AG04449 (cell line): Measurements from ENCODE around the gene MCTS1.
A peak's percentile ranks its signal among the peaks of the same experiment; 100 is the strongest.

Experiments
- CTCF ChIA-PET: fragments of 350-600 bp; formaldehyde crosslinking; extraction: SDS; loops from one replicate; lab custom pipeline; 2021; ENCODE audit warnings: antibody characterized with exemption; lab: Yijun Ruan, JAX
- POLR2A ChIA-PET: fragments of 400-600, 350-600 bp; formaldehyde crosslinking; extraction: SDS; loops from one replicate; lab custom pipeline; 2020; ENCODE audit warnings: antibody characterized with exemption, inconsistent platforms; lab: Yijun Ruan, JAX
- DNase-seq: peaks from one replicate; pipeline ENCODE4 v3.0.0-alpha.2; 2010; ENCODE audit warnings: low read depth, low spot score
- H3K4me3 ChIP-seq: 2 replicates; pipeline ENCODE4 v1.5.1; 2011; ENCODE audit warnings: low read depth, mild to moderate bottlenecking, control low read depth, low read length
- CTCF ChIP-seq: IDR thresholded peaks from one replicate; pipeline ENCODE4 v1.5.1; 2011; ENCODE audit warnings: mild to moderate bottlenecking, moderate library complexity, low read length, control low read depth, inconsistent platforms; ENCODE audit not compliant: insufficient read depth; ENCODE audit errors: missing control alignments

Gene MCTS1

GRCh38 chrX:120561634-120562568, 42.0 kb upstream of the MCTS1 start:
- POLR2A ChIA-PET: interaction anchor here (0.6 to 2.8 kb wide), 4 partner anchors 12 to 173 kb away, joined by 3 to 28 read pairs (median 8); partner anchors contain the start of gene MCTS1

DNA sequence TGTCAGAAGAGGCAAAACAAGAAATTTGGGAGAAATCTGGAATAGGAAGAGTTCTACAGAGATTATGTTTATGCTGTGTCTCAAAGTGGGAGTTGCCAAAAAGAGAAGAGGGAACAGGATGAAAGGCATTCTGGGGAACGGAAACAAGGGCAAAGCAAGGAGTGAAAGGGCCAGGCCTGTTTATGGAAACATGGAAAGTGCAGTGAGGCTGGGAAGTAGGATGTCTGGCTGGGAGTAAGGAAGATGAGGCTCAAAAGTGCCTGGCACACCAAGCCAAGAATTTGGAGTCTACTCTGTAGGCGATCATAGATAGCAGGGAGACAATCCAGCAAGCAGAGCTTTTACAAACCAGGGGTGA, 41.4 kb upstream of the MCTS1 start:
- TF ChIP-seq CTCF: no peak
- no peak for DNase-seq
- no peak overlapping the region for H3K4me3 ChIP-seq
- POLR2A ChIA-PET: interaction anchor here (2.8 kb wide), 1 partner anchor 13 kb away, joined by 28 read pairs; no protein-coding TSS in a partner anchor
- CTCF ChIA-PET: no interaction called here

More at GRCh38 chrX:120561634-120562568, 42.0 kb upstream of the MCTS1 start:
- no peak for TF ChIP-seq CTCF
- CTCF ChIA-PET: no interaction called here
- DNase-seq: no peak
- H3K4me3 ChIP-seq: peak overlapping the region; percentile 73

- TF ChIP-seq CTCF: no peak
- no peak overlapping the region for H3K4me3 ChIP-seq
- POLR2A ChIA-PET: no interaction called here
- CTCF ChIA-PET: no interaction called here
- no peak for DNase-seq
Measured at GRCh38 chrX:120564925-120565324, 39.0 kb upstream of the MCTS1 start.

DNA sequence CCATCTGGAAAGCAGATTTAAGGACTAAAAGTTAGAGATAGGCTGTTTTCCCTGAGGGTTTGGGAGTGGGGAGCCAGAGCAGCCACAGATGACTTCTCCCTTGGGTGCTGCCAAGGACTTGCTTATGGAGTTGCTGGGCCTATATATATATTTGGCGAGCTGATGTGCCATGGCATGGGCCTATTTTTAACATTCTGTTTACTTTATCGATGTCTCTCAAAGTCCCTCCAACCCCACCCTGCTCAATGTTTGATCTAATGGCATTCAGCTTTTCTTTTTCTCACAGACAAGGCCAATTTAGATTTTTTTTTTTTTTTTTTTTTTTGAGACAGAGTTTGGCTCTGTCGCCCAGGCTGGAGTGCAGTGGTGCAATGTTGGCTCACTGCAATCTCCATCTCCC, 37.1 kb upstream of the MCTS1 start:
- ChIA-PET CTCF (no interaction called here), POLR2A (no interaction called here)
- no peak for DNase-seq
- no peak overlapping the region for H3K4me3 ChIP-seq
- no peak for TF ChIP-seq CTCF

DNA sequence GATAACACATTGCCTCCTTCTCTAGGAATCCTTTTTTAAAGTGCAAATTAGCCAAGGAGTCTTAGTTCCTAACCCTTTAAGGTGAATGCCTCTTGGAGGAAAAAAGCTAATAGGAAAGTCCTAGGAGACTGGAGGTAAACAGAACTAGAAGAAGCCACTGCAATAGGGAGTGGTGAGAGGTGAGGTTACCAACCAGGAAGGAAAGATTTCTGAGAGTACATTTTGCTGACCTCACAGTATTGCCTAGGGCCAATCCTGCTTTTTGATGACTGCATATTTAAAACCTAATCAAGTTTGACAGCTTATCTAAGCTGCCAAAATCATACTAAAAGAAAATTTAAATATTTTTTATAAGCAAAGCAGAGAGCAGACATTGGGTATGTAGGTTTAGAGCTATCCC, 35.9 kb upstream of the MCTS1 start:
- CTCF ChIA-PET: no interaction called here
- DNase-seq: no peak
- no peak overlapping the region for H3K4me3 ChIP-seq
- POLR2A ChIA-PET: no interaction called here
- no peak for TF ChIP-seq CTCF

DNA sequence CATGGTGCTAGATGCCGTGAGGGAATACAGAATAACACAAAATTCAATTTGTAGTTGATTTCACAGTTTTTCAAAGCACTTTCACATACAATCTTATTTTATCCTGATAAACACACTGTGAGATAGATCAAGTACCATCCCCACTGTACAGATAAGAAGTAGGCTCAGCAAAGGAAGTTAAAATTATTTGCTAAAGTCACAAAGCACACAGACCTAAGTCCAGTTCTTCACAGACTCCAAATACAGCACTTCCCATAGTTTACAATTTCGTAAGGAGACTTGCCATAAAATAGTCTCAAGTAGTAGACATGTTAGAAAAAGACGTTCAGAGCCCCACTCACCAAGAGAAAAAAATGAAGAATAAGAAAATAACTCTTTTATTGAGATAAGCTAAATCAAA, 35.3 kb upstream of the MCTS1 start:
- ChIA-PET CTCF (no interaction called here), POLR2A (no interaction called here)
- H3K4me3 ChIP-seq: no peak overlapping the region
- DNase-seq: no peak
- TF ChIP-seq CTCF: no peak
